HG02973 (cell line): ENCODE measurements around the gene MADCAM1.

Source experiments
- ATAC-seq: cut with Tn5 transposase; IDR thresholded peaks from one replicate; pipeline ENCODE4 v1.9.1; 2021; ENCODE audit warnings: moderate library complexity; ENCODE audit not compliant: unreplicated experiment

MADCAM1 gene

DNA sequence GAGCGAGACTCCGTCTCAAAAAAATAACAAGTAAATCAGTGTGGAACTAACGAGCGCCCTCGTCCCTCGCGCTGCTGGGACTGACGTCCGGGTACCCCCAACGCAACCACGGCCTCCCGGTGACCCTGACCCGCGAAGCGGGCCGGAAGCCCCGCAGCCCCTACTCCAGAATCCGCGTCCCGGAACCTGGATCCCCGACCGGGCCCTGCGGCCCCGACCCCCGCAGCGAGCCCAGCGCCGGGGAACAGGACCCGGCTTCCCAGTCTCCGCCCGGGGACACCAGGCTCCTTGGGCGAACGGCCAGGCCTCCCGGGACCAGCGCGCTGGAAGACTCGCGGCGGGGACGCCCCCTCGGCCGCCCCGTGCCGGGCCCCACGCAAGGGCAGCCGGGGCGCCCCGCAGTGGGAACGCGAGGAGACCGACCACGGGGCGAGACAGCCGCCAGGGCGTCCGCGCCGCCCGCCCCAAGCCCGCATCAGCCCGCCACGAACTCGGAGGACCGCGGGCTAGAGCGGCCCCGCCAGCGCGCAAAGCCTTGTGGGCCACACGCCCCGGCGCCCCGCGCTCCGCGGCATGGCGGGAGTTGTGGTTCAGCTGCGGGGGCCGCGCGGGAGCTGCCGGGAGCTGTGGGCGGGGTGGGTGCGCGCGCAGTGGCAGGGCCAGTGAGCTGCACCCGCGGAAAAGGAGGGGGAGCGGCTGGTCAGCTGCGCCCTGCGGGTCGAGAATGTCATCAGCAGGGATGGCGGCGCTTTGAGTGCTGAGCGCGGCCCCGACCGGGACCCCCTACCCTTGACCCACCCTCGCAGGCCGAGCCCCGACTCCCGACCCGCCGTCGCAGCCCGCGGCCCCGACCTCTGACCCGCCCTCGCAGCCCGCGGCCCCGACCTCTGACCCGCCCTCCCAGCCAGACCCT is 7.5 kb upstream of the MADCAM1 start:
- peak; percentile 68 for ATAC-seq

DNA sequence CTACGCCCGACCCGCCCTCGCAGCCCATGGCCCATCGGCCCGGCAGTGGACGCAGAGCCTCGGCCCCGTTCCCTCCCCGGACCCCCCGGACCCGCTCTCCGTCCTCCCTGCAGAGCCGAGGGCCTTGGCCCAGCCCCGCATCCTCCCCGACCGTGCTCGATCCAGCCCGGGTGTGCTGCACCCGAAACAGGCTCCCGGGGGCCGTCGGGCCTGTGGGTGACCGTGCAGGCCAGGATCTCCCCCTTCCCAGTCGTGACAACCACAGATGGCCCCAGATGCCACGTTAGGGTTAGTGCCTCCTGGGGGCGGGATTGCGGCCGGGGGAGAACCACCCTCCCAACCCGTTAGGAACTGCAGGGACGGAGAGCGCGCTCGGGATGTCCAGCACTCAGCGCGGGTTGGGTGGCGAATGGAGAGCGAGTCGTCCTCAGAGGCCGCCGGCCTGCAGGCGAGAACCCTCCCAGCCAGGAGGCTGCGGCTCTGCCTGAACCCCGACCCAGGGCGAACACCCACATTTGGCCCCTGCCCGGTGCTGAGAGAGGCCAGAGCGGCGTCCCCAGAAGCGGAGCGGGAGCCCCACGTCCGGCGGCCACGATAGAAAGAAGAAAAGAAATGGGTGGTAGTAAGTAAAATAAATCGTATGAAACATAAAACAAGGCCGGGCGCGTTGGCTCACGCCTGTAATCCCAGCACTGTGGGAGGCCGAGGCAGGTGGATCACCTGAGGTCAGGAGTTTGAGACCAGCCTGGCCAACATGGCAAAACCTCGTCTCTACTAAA is 6.7 kb upstream of the MADCAM1 start:
- ATAC-seq = no peak

DNA sequence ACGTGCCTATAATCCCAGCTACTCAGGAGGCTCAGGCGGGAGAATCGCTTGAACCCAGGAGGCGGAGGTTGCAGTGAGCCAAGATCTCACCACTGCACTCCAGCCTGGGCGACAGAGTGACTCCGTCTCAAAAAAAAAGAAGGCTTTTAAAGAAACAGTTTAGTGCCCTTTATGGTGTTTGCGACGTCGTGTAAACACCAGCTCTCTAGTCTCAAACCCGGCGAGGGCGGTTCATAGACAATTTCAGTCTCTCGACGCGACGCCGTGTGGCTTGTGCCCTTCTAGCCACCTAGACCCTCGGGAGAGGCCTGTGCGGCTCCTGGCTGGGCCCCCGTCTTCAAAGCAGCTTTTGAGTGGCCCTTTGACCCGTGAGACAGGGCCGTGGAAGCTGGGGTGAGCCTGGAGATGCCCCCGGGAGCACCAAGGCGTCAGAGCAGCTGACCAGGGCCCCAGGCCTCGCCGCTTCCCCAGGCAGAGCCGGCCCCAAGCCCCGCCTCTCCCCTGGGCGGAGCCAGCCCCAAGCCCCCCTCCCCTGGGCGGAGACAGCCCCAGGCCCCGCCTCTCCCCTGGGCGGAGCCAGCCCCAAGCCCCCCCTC is 5.0 kb upstream of the MADCAM1 start:
- no peak for ATAC-seq

DNA sequence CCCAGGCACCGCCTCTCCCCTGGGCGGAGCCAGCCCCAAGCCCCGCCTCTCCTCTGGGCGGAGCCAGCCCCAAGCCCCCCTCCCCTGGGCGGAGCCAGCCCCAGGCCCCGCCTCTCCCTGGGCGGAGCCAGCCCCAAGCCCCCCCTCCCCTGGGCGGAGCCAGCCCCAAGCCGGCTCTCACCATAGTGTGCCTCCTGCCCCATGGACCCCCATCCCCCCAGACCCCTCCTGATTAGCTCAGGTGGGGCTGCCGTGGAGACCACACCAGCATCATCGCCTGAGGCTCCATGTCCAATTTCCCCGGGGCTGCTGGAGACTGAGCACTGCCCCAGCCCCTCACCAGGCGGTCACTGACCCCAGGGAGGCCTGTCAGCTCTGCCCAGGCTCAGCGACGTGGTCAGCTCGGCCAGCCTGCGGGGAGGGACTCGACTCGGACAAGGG is 4.2 kb upstream of the MADCAM1 start:
- no peak for ATAC-seq

DNA sequence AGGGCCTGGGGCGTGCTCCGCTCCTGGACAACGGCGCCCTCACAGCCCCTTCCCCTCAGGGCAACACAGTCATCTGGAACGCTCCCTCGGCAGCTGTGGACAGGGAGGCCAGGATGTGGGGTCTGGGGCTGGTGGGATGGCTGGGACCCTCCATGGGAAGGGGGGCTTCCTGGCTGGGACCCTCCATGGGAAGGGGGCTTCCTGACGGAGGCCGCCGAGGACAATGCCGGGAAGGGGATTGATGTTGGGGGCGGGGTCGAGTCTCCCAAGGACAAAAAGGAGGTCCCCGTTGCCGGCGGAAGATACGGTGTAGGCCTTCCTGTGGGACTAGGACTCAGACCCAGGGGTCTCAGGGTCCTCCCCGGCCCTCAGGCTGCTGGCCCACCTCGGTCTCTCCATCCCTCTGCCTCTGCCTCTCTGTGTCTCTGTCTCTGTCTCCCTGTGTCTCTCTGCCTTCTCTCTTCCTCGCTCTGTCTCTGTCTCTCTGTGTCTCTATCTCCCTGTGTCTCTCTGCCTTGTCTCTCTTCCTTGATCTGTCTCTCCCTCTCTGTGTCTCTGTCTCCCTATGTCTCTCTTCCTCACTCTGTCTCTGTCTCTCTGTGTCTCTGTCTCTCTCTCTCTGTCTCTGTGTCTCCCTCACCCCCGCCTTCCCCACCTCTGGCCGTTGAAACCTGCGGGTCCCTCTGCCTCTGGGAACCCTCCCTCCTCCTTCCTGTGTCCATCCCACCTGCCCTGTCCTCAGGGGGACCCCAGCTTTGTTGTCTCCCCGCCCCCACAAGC is 2.7 kb upstream of the MADCAM1 start:
- ATAC-seq = no peak

DNA sequence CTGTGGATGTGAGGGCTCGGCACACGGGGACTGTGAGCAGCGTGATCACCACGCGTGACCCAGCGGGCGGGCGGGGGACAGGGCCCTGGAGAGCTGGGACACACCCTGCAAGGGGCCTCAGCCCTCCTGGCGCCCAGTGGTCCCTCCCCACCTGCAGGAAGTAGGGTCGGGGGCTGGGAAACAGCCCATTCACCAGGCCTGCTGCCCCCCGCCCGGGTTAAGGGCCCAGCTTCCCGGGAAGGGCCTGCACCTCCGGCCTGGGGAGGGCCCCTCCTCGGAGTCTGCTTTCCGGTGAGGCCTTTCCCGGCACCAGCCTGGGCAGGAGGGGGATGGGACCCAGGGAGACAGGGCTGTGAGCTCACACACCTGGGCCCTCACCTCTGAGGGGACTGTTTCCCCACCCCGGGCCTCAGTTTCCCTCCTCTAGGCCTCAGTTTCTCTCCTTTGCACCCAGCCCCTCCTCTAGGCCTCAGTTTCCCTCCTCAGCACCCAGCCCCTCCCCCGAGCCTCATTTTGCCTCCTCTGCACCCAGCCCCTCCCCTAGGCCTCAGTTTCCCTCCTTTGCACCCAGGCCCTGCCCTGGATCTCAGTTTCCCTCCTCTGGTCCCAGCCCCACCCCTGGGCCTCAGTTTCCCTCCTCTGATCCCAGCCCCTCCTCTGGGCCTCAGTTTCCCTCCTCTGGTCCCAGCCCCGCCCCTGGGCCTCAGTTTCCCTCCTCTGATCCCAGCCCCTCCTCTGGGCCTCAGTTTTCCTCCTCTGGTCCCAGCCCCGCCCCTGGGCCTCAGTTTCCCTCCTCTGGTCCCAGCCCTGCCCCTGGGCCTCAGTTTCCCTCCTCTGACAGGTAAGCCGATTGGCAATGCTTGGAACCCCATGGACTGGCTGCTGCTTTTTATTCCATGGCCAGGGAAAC is 1.9 kb upstream of the MADCAM1 start:
- ATAC-seq = no peak

DNA sequence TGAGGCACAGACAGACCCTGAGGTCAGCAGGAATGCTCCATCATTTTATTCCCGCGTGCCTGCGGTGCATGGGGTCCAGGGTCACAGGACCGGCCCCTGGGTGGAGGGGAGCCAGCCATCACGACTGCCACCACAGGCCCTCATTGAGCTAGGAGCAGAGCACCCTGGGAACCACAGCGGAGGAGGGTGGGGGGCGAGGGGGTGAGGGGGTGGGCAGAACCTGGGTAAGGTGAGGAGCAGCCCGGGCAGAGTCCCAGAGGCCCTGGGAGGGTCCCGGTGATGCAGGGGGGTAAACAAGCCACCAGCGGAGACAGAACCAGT is 1.2 kb upstream of the MADCAM1 start:
- ATAC-seq = no peak

DNA sequence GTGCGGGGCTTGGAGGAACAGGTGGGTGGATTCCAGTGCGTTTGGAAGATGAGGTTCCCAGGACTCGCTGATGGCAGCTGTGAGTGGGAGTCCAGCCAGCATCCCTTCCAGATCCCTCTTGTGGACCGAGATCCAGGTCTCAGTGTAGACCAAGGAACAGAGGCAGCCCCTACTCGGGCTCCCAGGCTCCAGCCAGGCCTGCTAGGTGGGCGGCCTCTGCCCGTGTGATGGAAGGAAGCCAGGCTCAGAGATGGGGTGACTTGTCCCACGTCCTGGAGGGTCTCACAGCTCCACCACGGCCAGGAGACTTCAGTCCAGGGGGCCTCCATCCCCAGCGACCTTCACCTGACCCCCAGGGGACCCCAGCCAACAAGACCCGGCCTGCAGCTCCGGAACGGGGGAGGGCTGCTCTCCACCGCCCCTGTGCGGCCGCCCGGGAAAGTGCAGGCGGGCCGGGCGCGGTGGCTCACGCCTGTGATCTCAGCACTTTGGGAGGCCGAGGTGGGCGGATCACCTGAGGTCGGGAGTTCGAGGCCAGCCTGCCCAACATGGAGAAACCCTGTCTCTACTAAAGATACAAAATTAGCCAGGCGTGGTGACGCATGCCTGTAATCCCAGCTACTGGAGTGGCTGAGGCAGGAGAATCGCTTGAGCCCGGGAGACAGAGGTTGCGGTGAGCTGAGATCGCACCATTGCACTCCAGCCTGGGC is 729 bp upstream of the MADCAM1 start:
- no peak for ATAC-seq

DNA sequence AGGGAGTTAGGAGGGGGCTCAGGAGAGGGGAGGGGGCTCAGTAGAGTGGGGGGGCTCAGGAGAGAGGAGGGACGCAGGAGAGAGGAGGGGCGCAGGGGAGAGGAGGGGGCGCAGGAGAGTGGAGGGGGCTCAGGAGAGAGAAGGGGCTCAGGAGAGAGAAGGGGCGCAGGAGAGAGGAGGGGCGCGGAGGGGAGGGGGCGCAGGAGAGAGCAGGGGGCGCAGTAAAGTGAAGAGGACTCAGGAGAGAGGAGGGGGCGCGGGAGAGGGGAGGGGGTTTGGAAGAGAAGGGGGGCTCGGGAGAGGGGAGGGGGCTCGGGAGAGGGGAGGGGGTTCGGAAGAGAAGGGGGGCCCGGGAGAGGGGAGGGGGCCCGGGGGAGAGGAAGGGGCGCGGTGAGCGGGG is 700 bp downstream of the MADCAM1 start:
- no peak for ATAC-seq

DNA sequence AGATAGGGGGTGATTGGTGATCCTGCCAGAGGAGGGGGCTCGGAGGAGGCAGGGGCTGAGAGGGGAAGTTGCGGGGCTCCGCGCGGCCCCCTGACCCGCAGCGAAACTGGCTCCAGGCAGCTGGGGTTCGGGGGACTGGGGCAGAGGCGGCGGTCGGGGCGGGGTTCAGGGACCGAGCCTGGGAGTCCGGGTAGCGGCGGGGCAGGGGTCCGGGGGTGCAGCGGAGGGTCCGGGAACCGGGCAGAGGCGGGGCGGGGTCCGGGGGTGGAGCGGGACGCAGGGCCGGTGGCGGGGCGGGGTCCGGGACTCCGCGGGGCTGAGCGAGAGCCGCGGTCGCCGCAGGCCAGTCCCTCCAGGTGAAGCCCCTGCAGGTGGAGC is 1.2 kb downstream of the MADCAM1 start:
- ATAC-seq = no peak

DNA sequence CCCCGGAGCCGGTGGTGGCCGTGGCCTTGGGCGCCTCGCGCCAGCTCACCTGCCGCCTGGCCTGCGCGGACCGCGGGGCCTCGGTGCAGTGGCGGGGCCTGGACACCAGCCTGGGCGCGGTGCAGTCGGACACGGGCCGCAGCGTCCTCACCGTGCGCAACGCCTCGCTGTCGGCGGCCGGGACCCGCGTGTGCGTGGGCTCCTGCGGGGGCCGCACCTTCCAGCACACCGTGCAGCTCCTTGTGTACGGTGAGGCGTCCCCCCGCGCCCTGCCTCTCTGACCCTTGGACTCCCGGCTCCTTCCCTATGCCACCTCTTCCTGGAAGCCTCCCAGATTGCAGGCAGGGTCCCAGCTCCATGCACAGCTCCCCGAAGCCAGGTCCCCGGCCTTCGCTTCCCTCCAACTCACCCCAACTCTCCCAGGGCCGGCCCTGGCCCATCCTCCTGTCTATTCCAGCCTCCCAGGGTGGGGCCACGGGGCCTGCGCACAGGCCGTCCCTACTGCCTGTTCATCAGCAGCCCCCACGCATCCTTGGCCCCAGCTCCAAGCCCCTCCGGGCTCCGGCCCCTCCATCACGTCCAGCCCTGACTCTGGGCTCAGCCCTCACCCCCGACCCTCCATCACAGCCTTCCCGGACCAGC is 1.7 kb downstream of the MADCAM1 start:
- ATAC-seq = no peak

DNA sequence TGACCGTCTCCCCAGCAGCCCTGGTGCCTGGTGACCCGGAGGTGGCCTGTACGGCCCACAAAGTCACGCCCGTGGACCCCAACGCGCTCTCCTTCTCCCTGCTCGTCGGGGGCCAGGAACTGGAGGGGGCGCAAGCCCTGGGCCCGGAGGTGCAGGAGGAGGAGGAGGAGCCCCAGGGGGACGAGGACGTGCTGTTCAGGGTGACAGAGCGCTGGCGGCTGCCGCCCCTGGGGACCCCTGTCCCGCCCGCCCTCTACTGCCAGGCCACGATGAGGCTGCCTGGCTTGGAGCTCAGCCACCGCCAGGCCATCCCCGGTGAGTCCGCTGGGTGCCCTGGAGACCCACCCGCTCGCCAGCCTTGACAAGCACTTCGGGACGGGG is 2.2 kb downstream of the MADCAM1 start:
- ATAC-seq = no peak

DNA sequence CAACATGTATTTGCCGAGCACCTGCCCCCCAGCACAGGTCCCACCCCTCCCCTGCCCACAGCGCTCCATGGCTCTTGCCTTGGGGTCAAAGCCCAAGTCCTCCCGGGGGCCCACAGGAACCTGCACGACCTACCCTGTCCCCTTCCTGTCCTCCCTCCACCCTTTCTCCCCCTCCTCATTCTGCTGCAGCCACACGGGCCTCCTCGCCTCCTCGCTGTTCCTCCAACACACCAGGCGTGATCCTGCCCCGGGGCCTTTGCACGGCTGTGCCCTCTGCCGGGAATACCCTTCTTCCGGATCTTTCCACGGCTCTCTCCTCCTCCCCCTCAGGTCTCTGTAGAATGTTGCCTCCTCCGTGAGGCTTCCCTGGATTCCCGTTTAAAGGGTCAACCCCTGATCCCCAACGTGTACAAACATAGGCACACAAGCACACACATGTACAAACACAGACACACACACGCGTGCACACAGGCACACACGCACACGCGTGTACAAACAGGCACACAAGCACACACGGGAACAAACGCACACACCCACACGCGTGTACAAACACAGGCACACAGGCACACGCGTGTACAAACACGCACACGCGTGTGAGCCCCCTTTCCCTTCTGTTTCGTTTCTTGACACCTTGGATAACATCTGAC is 2.8 kb downstream of the MADCAM1 start:
- ATAC-seq = no peak

DNA sequence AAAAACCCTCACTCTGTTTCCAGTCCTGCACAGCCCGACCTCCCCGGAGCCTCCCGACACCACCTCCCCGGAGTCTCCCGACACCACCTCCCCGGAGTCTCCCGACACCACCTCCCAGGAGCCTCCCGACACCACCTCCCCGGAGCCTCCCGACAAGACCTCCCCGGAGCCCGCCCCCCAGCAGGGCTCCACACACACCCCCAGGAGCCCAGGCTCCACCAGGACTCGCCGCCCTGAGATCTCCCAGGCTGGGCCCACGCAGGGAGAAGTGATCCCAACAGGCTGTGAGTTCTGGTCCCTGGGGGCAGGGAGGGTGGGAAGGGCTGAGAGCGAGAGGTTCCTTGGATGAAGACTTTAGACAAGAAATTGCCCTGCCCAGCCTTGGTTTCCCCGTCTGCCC is 5.4 kb downstream of the MADCAM1 start:
- ATAC-seq = no peak

DNA sequence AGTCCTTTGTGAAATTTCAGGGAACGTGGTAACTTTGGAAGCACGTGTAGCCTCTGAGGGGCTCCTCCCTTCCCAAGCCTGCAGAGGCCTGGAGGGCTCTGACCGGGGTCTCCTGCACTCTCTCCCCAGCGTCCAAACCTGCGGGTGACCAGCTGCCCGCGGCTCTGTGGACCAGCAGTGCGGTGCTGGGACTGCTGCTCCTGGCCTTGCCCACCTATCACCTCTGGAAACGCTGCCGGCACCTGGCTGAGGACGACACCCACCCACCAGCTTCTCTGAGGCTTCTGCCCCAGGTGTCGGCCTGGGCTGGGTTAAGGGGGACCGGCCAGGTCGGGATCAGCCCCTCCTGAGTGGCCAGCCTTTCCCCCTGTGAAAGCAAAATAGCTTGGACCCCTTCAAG is 8.3 kb downstream of the MADCAM1 start:
- no peak for ATAC-seq

DNA sequence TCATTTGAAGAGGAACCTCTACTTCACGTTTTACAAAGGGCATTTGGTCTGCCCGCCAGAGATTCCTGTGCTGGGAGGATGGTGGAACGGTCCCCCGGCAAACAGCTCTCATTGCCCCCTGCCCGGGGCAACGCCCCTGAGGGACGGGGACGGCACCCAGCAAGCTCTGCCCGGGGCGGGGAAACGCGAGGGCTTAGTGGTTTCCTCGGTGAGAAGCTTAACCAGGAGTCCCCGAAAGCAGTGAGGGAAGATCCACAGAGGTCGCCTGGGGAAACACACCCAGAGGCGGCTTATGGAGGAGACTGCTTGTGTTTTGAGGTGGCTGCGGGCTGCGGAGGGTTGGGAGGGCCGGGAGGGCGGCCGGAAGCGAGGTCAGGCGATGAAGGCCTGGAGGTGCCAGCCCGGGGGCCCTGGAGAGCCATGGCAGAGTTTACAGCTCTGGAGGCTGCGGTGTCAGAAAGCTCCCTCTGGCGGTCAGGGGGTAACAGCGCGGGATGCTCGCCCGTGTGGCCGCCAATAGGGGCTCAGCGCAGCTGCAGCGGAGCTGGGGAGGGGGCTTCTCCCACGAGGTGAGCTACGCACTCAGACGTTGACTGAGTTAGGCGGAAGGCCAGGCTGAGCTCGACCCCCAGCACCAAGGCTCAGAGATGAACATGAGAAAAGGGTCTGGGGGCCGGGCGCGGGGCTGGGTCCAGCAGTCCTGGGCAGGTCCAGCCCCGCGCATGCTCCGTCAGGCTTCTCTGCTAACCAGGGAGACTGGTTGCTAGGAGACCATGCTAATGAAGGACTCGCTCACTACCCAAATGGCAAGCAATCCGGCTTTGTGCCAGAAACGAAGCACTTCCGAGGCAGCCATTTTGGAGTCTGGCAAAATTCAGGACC is 10.4 kb downstream of the MADCAM1 start:
- peak; percentile 53 for ATAC-seq
